GM23338 (cell line): ENCODE results near the gene ITIH5. TPM values are rescaled to one million over a fixed set of nuclear protein-coding genes. Genes with fewer than 3 reads are reported as not detected.

Source experiments
- ATAC-seq: fragments of 200-7000 bp; cut with Tn5 transposase; 3 replicates; pipeline ENCODE4 v1.9.1; 2020
- DNase-seq: peaks from one replicate; pipeline ENCODE4 v3.0.0-alpha.2; 2015; ENCODE audit warnings: low spot score
- H2AFZ ChIP-seq: fragments of 200-600 bp; sonication (generic); 2 replicates; pipeline ENCODE4 v1.8.0; 2016; ENCODE audit warnings: antibody characterized with exemption, mild to moderate bottlenecking, moderate library complexity
- H3F3A ChIP-seq: fragments of 200-600 bp; sonication (generic); replicated peaks from 2 replicates; pipeline ENCODE4 v1.8.0; 2017; ENCODE audit warnings: antibody characterized with exemption, mixed run types, low read depth
- H3K27ac ChIP-seq: fragments of 200-600 bp; sonication (generic); 2 replicates; pipeline ENCODE4 v1.6.1; 2016; ENCODE audit warnings: low read depth
- H3K27me3 ChIP-seq: fragments of 200-600 bp; sonication (generic); 2 replicates; pipeline ENCODE4 v1.8.0; 2016; ENCODE audit warnings: mild to moderate bottlenecking, mixed run types, moderate library complexity; ENCODE audit not compliant: insufficient read depth
- H3K36me3 ChIP-seq: fragments of 200-600 bp; sonication (generic); 2 replicates; pipeline ENCODE4 v1.8.0; 2016; ENCODE audit warnings: mild to moderate bottlenecking; ENCODE audit not compliant: insufficient read depth
- H3K4me1 ChIP-seq: fragments of 200-600 bp; sonication (generic); 2 replicates; pipeline ENCODE4 v1.8.0; 2016; ENCODE audit warnings: mild to moderate bottlenecking, moderate library complexity; ENCODE audit not compliant: insufficient read depth
- H3K4me2 ChIP-seq: fragments of 200-600 bp; sonication (generic); 2 replicates; pipeline ENCODE4 v1.7.1; 2017; ENCODE audit warnings: mixed run types
- H3K4me3 ChIP-seq: fragments of 200-600 bp; sonication (generic); 2 replicates; pipeline ENCODE4 v1.6.1; 2016; ENCODE audit warnings: mixed run types
- H3K79me2 ChIP-seq: fragments of 200-600 bp; sonication (generic); replicated peaks from 2 replicates; pipeline ENCODE4 v1.8.0; 2017; ENCODE audit warnings: mild to moderate bottlenecking; ENCODE audit not compliant: insufficient read depth
- H3K9me2 ChIP-seq: fragments of 200-600 bp; sonication (generic); 2 replicates; pipeline ENCODE4 v1.8.0; 2017; ENCODE audit not compliant: insufficient read depth
- H4K20me1 ChIP-seq: fragments of 200-600 bp; sonication (generic); replicated peaks from 2 replicates; pipeline ENCODE4 v1.8.0; 2017; ENCODE audit warnings: mild to moderate bottlenecking; ENCODE audit not compliant: insufficient read depth
- H3K27ac Mint-ChIP-seq: 2 replicates; pipeline ENCODE4 v1.8.0; 2020; ENCODE audit warnings: inconsistent platforms, mild to moderate bottlenecking, moderate library complexity, mixed read lengths
- H3K27me3 Mint-ChIP-seq: 3 replicates; pipeline ENCODE4 v1.8.0; 2022; ENCODE audit warnings: low read depth, mild to moderate bottlenecking, moderate library complexity, mixed read lengths, inconsistent platforms; ENCODE audit not compliant: insufficient read depth, poor library complexity
- H3K36me3 Mint-ChIP-seq: 3 replicates; pipeline ENCODE4 v1.8.0; 2021; ENCODE audit warnings: low read depth, mild to moderate bottlenecking, inconsistent platforms, moderate library complexity, mixed read lengths
- H3K4me1 Mint-ChIP-seq: 3 replicates; pipeline ENCODE4 v1.8.0; 2020; ENCODE audit warnings: mild to moderate bottlenecking, inconsistent platforms, mixed read lengths
- H3K4me3 Mint-ChIP-seq: 3 replicates; pipeline ENCODE4 v1.8.0; 2021; ENCODE audit warnings: moderate library complexity, mild to moderate bottlenecking, inconsistent platforms, mixed read lengths
- H3K9me3 Mint-ChIP-seq: 3 replicates; pipeline ENCODE4 v1.8.0; 2020; ENCODE audit warnings: moderate library complexity, mild to moderate bottlenecking, inconsistent platforms, mixed read lengths
- CREB1 ChIP-seq: fragments of 250-450 bp; sonication (Bioruptor Pico); IDR thresholded peaks from 2 replicates; pipeline ENCODE4 v1.5.0; 2020; ENCODE audit warnings: low read depth, mild to moderate bottlenecking, moderate library complexity
- EZH2 ChIP-seq: fragments of 200-600 bp; sonication (generic); IDR thresholded peaks from one replicate; pipeline ENCODE4 v1.8.0; 2017; ENCODE audit warnings: antibody characterized with exemption, mild to moderate bottlenecking, low read depth; ENCODE audit not compliant: unreplicated experiment
- EZH2phosphoT487 ChIP-seq: fragments of 200-600 bp; sonication (generic); IDR thresholded peaks from one replicate; pipeline ENCODE4 v1.8.1; 2018; ENCODE audit warnings: antibody characterized with exemption; ENCODE audit not compliant: unreplicated experiment
- JUNB ChIP-seq: IDR thresholded peaks from one replicate; pipeline ENCODE4 v1.6.1; 2016; ENCODE audit warnings: antibody characterized with exemption; ENCODE audit not compliant: unreplicated experiment
- NANOG ChIP-seq: IDR thresholded peaks from 2 replicates; pipeline ENCODE4 v1.6.1; 2016; ENCODE audit warnings: antibody characterized with exemption, borderline replicate concordance
- POLR2AphosphoS5 ChIP-seq: IDR thresholded peaks from 2 replicates; pipeline ENCODE4 v1.6.1; 2016; ENCODE audit warnings: antibody characterized with exemption, low read depth
- STAT1 ChIP-seq: IDR thresholded peaks from one replicate; pipeline ENCODE4 v1.6.1; 2016; ENCODE audit warnings: antibody characterized with exemption; ENCODE audit not compliant: unreplicated experiment
- ZNF114 ChIP-seq: fragments of 250-450 bp; sonication (Bioruptor Pico); IDR thresholded peaks from 2 replicates; pipeline ENCODE4 v1.5.0; 2020; ENCODE audit warnings: mild to moderate bottlenecking, moderate library complexity
- ZNF331 ChIP-seq: fragments of 250-450 bp; sonication (Bioruptor Pico); IDR thresholded peaks from 2 replicates; pipeline ENCODE4 v1.5.0; 2020; ENCODE audit warnings: low read depth, mild to moderate bottlenecking, moderate library complexity
- polyA plus RNA-seq: library from polyadenylated mRNA; unstranded; fragments of >200 nt; fragmentation: Nextera tagmentation; extraction: Ambion mirVana; gene quantifications from 2 replicates; pipeline ENCODE4 v1.2.1, GENCODE V29; 2016
- total RNA-seq: library from RNA; depleted of rRNA; stranded (reverse); fragments of >200 nt; shearing (Covaris generic); gene quantifications from 2 replicates; pipeline ENCODE4 v1.2.3, GENCODE V29; 2014
- TF ChIP-seq, protein P1 (sequence below): IDR thresholded peaks from 2 replicates; pipeline ENCODE4 v1.6.1; 2016; ENCODE audit warnings: antibody characterized with exemption
- TF ChIP-seq, protein P2 (sequence below), 2 experiments: fragments of 200-600 bp in 1 of 2; sonication (generic) in 1 of 2; conservative IDR thresholded peaks; 2 replicates each; pipeline versions ENCODE4 v1.5.1 to v1.6.1; 2016 to 2017; ENCODE audit warnings: antibody characterized with exemption in 2 of 2, low read depth in 2 of 2, mild to moderate bottlenecking in 2 of 2, moderate library complexity in 1 of 2
- TF ChIP-seq, protein P3 (sequence below): IDR thresholded peaks from one replicate; pipeline ENCODE4 v1.6.1; 2018; ENCODE audit warnings: antibody characterized with exemption; ENCODE audit not compliant: unreplicated experiment

The ITIH5 gene
- total and polyA plus RNA-seq, 2 experiments from 2014 or later: 0.99 to 2.2 TPM

DNA sequence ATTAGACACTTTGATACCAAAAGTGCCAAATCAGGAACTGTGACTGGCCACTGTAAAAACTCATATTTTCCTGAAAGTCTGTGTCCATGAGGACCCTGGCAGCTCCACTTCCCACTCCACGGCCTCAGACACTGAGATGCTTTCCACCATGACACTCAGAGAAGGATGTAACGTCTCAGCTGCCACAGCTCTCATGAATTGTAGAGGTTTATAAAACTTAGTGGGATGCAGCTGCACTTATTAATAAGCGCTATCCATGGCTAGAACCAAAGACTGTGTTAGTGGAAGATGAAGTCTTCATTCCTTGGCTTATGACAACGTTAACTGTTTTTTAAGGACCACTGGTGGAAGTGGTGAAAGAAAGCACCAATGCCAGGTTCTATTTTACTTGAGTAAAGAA is 121.0 kb downstream of the ITIH5 start:
- Histone ChIP-seq H3K27ac (no peak overlapping the region), H3K9me2 (peaks cover 5% of the 10 kb centered on the region; the same call in 1 of the 2 replicates), H3K27me3 (no peaks in the 10 kb centered on the region), H2AFZ (no peak overlapping the region), H3K36me3 (no peaks in the 10 kb centered on the region), H3K4me3 (no peak overlapping the region), H4K20me1 (no peaks in the 10 kb centered on the region), H3F3A (no peaks in the 10 kb centered on the region), H3K4me2 (no peak overlapping the region), H3K79me2 (no peaks in the 10 kb centered on the region), H3K4me1 (peaks cover 8% of the 10 kb centered on the region; the same call in 1 of the 2 replicates)
- TF ChIP-seq JUNB (no peak), NANOG (no peak), CREB1 (CRISPR knock-in tag) (no peak), EZH2 (no peak), POLR2AphosphoS5 (no peak), ZNF331 (CRISPR knock-in tag) (no peak), STAT1 (no peak), ZNF114 (CRISPR knock-in tag) (no peak), EZH2phosphoT487 (no peak)
- TF ChIP-seq, protein P1, sequence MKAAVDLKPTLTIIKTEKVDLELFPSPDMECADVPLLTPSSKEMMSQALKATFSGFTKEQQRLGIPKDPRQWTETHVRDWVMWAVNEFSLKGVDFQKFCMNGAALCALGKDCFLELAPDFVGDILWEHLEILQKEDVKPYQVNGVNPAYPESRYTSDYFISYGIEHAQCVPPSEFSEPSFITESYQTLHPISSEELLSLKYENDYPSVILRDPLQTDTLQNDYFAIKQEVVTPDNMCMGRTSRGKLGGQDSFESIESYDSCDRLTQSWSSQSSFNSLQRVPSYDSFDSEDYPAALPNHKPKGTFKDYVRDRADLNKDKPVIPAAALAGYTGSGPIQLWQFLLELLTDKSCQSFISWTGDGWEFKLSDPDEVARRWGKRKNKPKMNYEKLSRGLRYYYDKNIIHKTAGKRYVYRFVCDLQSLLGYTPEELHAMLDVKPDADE: no peak
- TF ChIP-seq, protein P2, sequence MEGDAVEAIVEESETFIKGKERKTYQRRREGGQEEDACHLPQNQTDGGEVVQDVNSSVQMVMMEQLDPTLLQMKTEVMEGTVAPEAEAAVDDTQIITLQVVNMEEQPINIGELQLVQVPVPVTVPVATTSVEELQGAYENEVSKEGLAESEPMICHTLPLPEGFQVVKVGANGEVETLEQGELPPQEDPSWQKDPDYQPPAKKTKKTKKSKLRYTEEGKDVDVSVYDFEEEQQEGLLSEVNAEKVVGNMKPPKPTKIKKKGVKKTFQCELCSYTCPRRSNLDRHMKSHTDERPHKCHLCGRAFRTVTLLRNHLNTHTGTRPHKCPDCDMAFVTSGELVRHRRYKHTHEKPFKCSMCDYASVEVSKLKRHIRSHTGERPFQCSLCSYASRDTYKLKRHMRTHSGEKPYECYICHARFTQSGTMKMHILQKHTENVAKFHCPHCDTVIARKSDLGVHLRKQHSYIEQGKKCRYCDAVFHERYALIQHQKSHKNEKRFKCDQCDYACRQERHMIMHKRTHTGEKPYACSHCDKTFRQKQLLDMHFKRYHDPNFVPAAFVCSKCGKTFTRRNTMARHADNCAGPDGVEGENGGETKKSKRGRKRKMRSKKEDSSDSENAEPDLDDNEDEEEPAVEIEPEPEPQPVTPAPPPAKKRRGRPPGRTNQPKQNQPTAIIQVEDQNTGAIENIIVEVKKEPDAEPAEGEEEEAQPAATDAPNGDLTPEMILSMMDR (conservative IDR thresholded peaks at IDR 0.05; ENCODE audit: low read depth in 2 of 2): no peak
- TF ChIP-seq, protein P3, sequence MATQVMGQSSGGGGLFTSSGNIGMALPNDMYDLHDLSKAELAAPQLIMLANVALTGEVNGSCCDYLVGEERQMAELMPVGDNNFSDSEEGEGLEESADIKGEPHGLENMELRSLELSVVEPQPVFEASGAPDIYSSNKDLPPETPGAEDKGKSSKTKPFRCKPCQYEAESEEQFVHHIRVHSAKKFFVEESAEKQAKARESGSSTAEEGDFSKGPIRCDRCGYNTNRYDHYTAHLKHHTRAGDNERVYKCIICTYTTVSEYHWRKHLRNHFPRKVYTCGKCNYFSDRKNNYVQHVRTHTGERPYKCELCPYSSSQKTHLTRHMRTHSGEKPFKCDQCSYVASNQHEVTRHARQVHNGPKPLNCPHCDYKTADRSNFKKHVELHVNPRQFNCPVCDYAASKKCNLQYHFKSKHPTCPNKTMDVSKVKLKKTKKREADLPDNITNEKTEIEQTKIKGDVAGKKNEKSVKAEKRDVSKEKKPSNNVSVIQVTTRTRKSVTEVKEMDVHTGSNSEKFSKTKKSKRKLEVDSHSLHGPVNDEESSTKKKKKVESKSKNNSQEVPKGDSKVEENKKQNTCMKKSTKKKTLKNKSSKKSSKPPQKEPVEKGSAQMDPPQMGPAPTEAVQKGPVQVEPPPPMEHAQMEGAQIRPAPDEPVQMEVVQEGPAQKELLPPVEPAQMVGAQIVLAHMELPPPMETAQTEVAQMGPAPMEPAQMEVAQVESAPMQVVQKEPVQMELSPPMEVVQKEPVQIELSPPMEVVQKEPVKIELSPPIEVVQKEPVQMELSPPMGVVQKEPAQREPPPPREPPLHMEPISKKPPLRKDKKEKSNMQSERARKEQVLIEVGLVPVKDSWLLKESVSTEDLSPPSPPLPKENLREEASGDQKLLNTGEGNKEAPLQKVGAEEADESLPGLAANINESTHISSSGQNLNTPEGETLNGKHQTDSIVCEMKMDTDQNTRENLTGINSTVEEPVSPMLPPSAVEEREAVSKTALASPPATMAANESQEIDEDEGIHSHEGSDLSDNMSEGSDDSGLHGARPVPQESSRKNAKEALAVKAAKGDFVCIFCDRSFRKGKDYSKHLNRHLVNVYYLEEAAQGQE: no peak
- ATAC-seq (no peak), DNase-seq (no peak)
- Mint-ChIP-seq H3K27me3 (peaks cover 13% of the 10 kb centered on the region), H3K4me3 (no peak overlapping the region), H3K36me3 (no peaks in the 10 kb centered on the region), H3K4me1 (peaks cover 15% of the 10 kb centered on the region), H3K27ac (no peak overlapping the region), H3K9me3 (no peaks in the 10 kb centered on the region)
